ENCODE measurements around the gene B4GALT6.

Gene B4GALT6

GRCh38 chr18:31632356-31632755 lies 52.0 kb downstream of the B4GALT6 start:
- no peak for FAIRE-seq

GRCh38 chr18:31631526-31631925 lies 52.9 kb downstream of the B4GALT6 start:
- peak; percentile 31 for FAIRE-seq

GRCh38 chr18:31630549-31630948 lies 53.8 kb downstream of the B4GALT6 start:
- no peak for FAIRE-seq

GRCh38 chr18:31626409-31626808 lies 58.0 kb downstream of the B4GALT6 start:
- no peak for FAIRE-seq

GRCh38 chr18:31624892-31625640 lies 59.3 kb downstream of the B4GALT6 start:
- no peak for FAIRE-seq

GRCh38 chr18:31619291-31619690 lies 65.1 kb downstream of the B4GALT6 start:
- no peak for FAIRE-seq

- FAIRE-seq, result no peak
Observed at GRCh38 chr18:31618801-31619200, 65.6 kb downstream of the B4GALT6 start.

GRCh38 chr18:31617031-31617717 lies 67.2 kb downstream of the B4GALT6 start:
- no peak for FAIRE-seq

GRCh38 chr18:31616586-31616985 lies 67.8 kb downstream of the B4GALT6 start:
- no peak for FAIRE-seq

GRCh38 chr18:31614044-31614443 lies 70.3 kb downstream of the B4GALT6 start:
- no peak for FAIRE-seq

GRCh38 chr18:31612124-31612523 lies 72.3 kb downstream of the B4GALT6 start:
- FAIRE-seq, result no peak

GRCh38 chr18:31611511-31611910 lies 72.9 kb downstream of the B4GALT6 start:
- no peak for FAIRE-seq

- FAIRE-seq, result no peak
Observed at GRCh38 chr18:31610286-31611205, 73.8 kb downstream of the B4GALT6 start.

GRCh38 chr18:31609886-31610285 lies 74.5 kb downstream of the B4GALT6 start:
- no peak for FAIRE-seq

GRCh38 chr18:31607384-31607783 lies 77.0 kb downstream of the B4GALT6 start:
- no peak for FAIRE-seq

- FAIRE-seq, result no peak
Observed at GRCh38 chr18:31606265-31606664, 78.1 kb downstream of the B4GALT6 start.

GRCh38 chr18:31603315-31603714 lies 81.1 kb downstream of the B4GALT6 start:
- FAIRE-seq, result no peak

GRCh38 chr18:31598021-31598805 lies 86.2 kb downstream of the B4GALT6 start:
- no peak for FAIRE-seq

- no peak for FAIRE-seq
Observed at GRCh38 chr18:31596081-31596872, 88.1 kb downstream of the B4GALT6 start.

GRCh38 chr18:31595121-31595771 lies 89.1 kb downstream of the B4GALT6 start:
- no peak for FAIRE-seq
